Memory B cell (primary cell): Measurements from ENCODE around the gene PDCD11.
"Not testable (repeated sequence)": the region's sequence is repeated elsewhere in the genome, so short reads cannot be mapped to it uniquely, and the experiment has no call there.

Source experiments
- ATAC-seq: fragments of 150-1000 bp; cut with Tn5 transposase; 2 replicates; pipeline ENCODE4 v1.10.0; 2021; ENCODE audit warnings: low read depth, mild to moderate bottlenecking, moderate library complexity
- DNase-seq, 2 donors: peaks; one replicate each; pipeline ENCODE4 v3.0.0; 2022; ENCODE audit warnings: low spot score in 2 of 2
- H3K27ac Mint-ChIP-seq: one replicate; pipeline ENCODE4 v1.8.0; 2022; ENCODE audit warnings: mild to moderate bottlenecking, moderate library complexity, mixed read lengths
- H3K27me3 Mint-ChIP-seq: one replicate; pipeline ENCODE4 v1.8.0; 2022; ENCODE audit warnings: mixed read lengths
- H3K36me3 Mint-ChIP-seq: one replicate; pipeline ENCODE4 v1.8.0; 2022; ENCODE audit warnings: mild to moderate bottlenecking, mixed read lengths
- H3K4me1 Mint-ChIP-seq: one replicate; pipeline ENCODE4 v1.8.0; 2022; ENCODE audit warnings: mixed read lengths
- H3K4me3 Mint-ChIP-seq: one replicate; pipeline ENCODE4 v1.8.0; 2022; ENCODE audit warnings: mild to moderate bottlenecking, moderate library complexity, mixed read lengths
- H3K9me3 Mint-ChIP-seq: one replicate; pipeline ENCODE4 v1.8.0; 2022; ENCODE audit warnings: mixed read lengths

Gene PDCD11

DNA sequence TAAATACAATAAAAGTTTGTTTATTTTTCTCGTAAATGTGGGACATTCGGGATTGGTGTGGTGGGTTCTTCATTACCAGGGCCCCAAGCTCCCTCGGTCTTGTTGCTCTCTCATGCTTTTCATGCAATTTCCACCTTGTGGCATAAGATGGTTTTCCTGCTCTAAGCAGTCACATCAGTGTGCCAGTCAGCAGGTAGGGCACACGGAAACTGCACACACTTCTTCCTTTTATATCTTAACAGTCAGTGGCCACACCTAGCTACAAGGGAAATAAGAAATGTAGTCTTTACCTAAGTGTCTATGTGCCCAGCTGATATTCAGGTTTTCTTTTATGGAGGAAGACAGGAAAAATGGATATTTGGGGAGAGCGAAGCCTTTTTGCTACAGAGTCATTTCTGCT is 22.2 kb upstream of the PDCD11 start:
- Mint-ChIP-seq H3K36me3 (peaks cover 22% of the 10 kb centered on the region), H3K27me3 (no peaks in the 10 kb centered on the region), H3K9me3 (no peaks in the 10 kb centered on the region), H3K4me1 (peaks cover 5% of the 10 kb centered on the region), H3K4me3 (no peak overlapping the region), H3K27ac (no peak overlapping the region)
- DNase-seq (no peak), ATAC-seq (no peak)

DNA sequence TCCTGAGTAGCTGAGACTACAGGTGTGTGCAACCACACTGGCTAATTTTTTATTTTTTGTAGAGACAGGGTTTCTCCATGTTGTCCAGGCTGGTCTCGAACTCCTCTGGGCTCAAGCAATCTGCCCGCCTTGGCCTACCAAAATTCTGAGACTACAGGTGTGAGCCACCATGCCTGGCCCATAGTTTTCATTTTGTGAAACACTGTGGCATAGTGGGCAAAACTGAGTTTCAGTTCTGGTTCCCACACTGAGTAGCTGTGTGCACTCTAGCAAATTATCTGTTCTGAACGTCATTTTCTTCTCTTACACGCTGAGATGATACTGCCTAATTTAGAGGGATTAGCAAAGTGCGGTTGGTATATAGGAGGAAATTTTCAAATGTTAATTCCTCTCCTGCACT is 13.7 kb upstream of the PDCD11 start:
- no peak overlapping the region for H3K4me3 Mint-ChIP-seq
- DNase-seq (no peak), ATAC-seq (peak; percentile 72)

DNA sequence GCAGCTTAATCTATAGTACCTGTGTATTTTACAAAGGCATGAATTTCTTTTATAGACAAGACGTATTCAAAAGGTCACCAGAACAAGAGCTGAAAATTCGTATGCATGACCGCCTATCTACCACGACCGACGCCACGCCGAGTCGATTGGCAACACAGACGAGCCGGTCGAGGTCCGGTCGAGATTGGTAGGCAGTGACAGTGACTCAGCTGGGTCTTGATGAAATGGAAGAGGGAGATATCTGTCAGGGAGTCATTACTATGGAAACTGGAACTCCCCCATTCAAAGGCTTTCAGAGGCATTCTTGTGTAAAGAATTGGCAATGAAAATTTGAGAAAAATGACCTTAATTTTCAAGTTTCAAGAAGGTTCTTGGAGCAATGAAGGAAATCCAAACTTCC is 2.2 kb upstream of the PDCD11 start:
- Mint-ChIP-seq H3K36me3 (peaks cover 4% of the 10 kb centered on the region), H3K9me3 (no peaks in the 10 kb centered on the region), H3K4me1 (peaks cover 22% of the 10 kb centered on the region), H3K27ac (peak overlapping the region; percentile 39), H3K4me3 (peak overlapping the region; percentile 32), H3K27me3 (no peaks in the 10 kb centered on the region)
- no peak for ATAC-seq
- DNase-seq = no peak

More for the DNA sequence above, 13.7 kb upstream of the PDCD11 start:
- no peaks in the 10 kb centered on the region for H3K9me3 Mint-ChIP-seq
- no peaks in the 10 kb centered on the region for H3K27me3 Mint-ChIP-seq
- H3K27ac Mint-ChIP-seq = no peak overlapping the region
- peaks cover 2% of the 10 kb centered on the region for H3K4me1 Mint-ChIP-seq
- H3K36me3 Mint-ChIP-seq = peaks cover 16% of the 10 kb centered on the region

- H3K27ac Mint-ChIP-seq = peak overlapping the region; percentile 91
- H3K4me1 Mint-ChIP-seq = peaks cover 22% of the 10 kb centered on the region
- peaks cover 5% of the 10 kb centered on the region for H3K36me3 Mint-ChIP-seq
- no peak for DNase-seq
- ATAC-seq = no peak
- no peaks in the 10 kb centered on the region for H3K27me3 Mint-ChIP-seq
- H3K4me3 Mint-ChIP-seq = peak overlapping the region; percentile 95
- no peaks in the 10 kb centered on the region for H3K9me3 Mint-ChIP-seq
These were observed 716 bp upstream of the PDCD11 start for GRCh38 chr10:103395754-103396066.

- Mint-ChIP-seq H3K9me3 (no peaks in the 10 kb centered on the region), H3K27ac (peak overlapping the region; percentile 91), H3K4me1 (peaks cover 22% of the 10 kb centered on the region), H3K27me3 (no peaks in the 10 kb centered on the region), H3K36me3 (peaks cover 7% of the 10 kb centered on the region), H3K4me3 (peak overlapping the region; percentile 95)
- ATAC-seq (no peak), DNase-seq (no peak)
These were observed 312 bp downstream of the PDCD11 start for GRCh38 chr10:103396789-103397087.

DNA sequence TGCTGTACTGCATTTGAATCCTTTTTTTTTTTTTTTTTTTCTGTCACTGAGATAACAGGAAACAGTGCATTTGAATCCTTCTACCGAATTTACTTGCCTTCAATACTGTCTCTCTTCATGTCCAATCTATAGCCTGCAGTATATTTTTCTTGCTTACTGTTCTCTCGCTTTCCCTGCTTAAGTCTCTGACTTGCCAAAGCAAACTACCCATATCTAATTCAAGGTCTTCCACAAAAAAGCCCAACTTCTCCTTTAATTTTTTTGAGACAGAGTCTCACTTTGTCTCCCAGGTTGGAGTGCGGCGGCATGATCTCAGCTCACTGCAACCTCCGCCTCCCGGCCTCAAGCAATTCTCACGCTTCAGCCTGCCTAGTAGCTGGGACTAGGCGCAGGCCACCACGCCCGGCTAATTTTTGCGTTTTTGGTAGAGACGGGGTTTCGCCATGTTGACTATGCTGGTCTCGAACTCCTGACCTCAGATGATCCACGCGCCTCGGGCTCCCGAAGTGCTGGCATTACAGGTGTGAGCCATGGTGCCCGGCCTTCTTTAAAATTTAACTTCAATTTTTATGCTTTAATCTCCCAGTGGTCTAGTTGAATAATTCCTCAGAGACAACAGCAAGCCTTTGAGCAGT is 882 bp downstream of the PDCD11 start:
- Mint-ChIP-seq H3K4me3 (peak overlapping the region; percentile 95), H3K9me3 (no peaks in the 10 kb centered on the region), H3K36me3 (peaks cover 7% of the 10 kb centered on the region), H3K27me3 (no peaks in the 10 kb centered on the region), H3K27ac (peak overlapping the region; percentile 91), H3K4me1 (peaks cover 22% of the 10 kb centered on the region)
- no peak for DNase-seq
- ATAC-seq = no peak

- H3K27me3 Mint-ChIP-seq = no peaks in the 10 kb centered on the region
- no peak for DNase-seq
- no peak overlapping the region for H3K4me3 Mint-ChIP-seq
- peaks cover 49% of the 10 kb centered on the region for H3K36me3 Mint-ChIP-seq
- peaks cover 7% of the 10 kb centered on the region for H3K4me1 Mint-ChIP-seq
- ATAC-seq = no peak
- no peak overlapping the region for H3K27ac Mint-ChIP-seq
- H3K9me3 Mint-ChIP-seq = no peaks in the 10 kb centered on the region
These were observed 17.1 kb downstream of the PDCD11 start for GRCh38 chr10:103413564-103413963.

- peaks cover 40% of the 10 kb centered on the region for H3K36me3 Mint-ChIP-seq
- no peak overlapping the region for H3K27ac Mint-ChIP-seq
- H3K9me3 Mint-ChIP-seq = no peaks in the 10 kb centered on the region
- peaks cover 7% of the 10 kb centered on the region for H3K4me1 Mint-ChIP-seq
- H3K4me3 Mint-ChIP-seq = no peak overlapping the region
- no peak for ATAC-seq
- no peaks in the 10 kb centered on the region for H3K27me3 Mint-ChIP-seq
- DNase-seq = no peak
These were observed 19.2 kb downstream of the PDCD11 start for GRCh38 chr10:103415581-103415980.

GRCh38 chr10:103416436-103417147 is 20.2 kb downstream of the PDCD11 start:
- DNase-seq (peak; percentile 60 to 61), ATAC-seq (peak; percentile 58)

GRCh38 chr10:103417148-103417469 is 20.7 kb downstream of the PDCD11 start:
- not testable (repeated sequence) for H3K4me1 Mint-ChIP-seq, H3K27ac Mint-ChIP-seq, DNase-seq, H3K9me3 Mint-ChIP-seq, ATAC-seq, H3K4me3 Mint-ChIP-seq, H3K27me3 Mint-ChIP-seq
- peaks cover 43% of the 10 kb centered on the region for H3K36me3 Mint-ChIP-seq

More at GRCh38 chr10:103416436-103417147, 20.2 kb downstream of the PDCD11 start:
- H3K4me3 Mint-ChIP-seq = no peak overlapping the region
- no peaks in the 10 kb centered on the region for H3K9me3 Mint-ChIP-seq
- peaks cover 43% of the 10 kb centered on the region for H3K36me3 Mint-ChIP-seq
- no peaks in the 10 kb centered on the region for H3K27me3 Mint-ChIP-seq
- peaks cover 7% of the 10 kb centered on the region for H3K4me1 Mint-ChIP-seq
- no peak overlapping the region for H3K27ac Mint-ChIP-seq

DNA sequence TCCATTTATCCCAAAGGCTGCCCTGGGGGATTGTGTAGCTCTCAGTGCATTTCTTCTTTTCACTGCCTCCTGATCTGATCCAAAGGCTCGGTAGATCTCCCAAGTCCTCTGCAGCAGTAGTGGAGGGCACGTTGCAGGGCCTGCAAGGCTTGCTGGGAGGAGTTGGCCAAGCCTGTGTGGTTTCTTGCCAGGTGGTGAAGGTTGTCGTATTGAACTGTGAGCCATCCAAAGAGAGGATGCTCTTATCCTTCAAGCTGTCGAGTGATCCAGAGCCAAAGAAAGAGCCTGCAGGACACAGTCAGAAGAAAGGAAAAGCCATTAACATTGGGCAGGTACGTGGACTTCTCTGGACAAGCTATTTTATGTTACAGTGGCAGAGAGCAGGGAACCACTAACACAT is 21.2 kb downstream of the PDCD11 start:
- no peaks in the 10 kb centered on the region for H3K27me3 Mint-ChIP-seq
- no peaks in the 10 kb centered on the region for H3K9me3 Mint-ChIP-seq
- ATAC-seq = no peak
- no peak for DNase-seq
- H3K36me3 Mint-ChIP-seq = peaks cover 47% of the 10 kb centered on the region
- no peak overlapping the region for H3K4me3 Mint-ChIP-seq
- no peak overlapping the region for H3K27ac Mint-ChIP-seq
- peaks cover 7% of the 10 kb centered on the region for H3K4me1 Mint-ChIP-seq

DNA sequence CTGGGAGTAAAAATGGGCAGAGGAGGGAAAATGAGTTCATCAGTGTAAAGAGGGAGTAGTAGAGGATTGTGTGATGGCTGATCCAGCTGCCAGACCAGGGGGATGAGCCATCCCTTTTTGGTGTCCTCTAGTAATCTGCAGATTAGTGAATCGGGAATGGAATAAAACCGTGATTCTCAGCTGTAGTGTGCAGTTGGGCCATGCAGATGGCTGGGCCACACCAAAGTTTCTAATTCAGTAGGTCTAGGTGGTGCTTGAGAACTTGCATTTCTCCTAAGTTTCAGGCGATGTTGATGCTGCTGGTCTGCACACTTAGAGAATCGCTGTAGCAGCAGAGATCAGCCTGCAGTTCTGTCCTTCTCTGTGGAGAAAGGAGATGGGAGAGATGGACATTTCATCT is 22.7 kb downstream of the PDCD11 start:
- Mint-ChIP-seq H3K27ac (no peak overlapping the region), H3K4me1 (peaks cover 7% of the 10 kb centered on the region), H3K36me3 (peaks cover 46% of the 10 kb centered on the region), H3K27me3 (no peaks in the 10 kb centered on the region), H3K9me3 (no peaks in the 10 kb centered on the region), H3K4me3 (no peak overlapping the region)
- ATAC-seq (no peak), DNase-seq (no peak)

- Mint-ChIP-seq H3K4me1 (no peaks in the 10 kb centered on the region), H3K36me3 (peaks cover 29% of the 10 kb centered on the region), H3K4me3 (no peak overlapping the region), H3K27me3 (no peaks in the 10 kb centered on the region), H3K27ac (peak overlapping the region; percentile 21), H3K9me3 (no peaks in the 10 kb centered on the region)
- no peak for DNase-seq
- no peak for ATAC-seq
These were observed 27.3 kb downstream of the PDCD11 start for GRCh38 chr10:103423748-103424147.

DNA sequence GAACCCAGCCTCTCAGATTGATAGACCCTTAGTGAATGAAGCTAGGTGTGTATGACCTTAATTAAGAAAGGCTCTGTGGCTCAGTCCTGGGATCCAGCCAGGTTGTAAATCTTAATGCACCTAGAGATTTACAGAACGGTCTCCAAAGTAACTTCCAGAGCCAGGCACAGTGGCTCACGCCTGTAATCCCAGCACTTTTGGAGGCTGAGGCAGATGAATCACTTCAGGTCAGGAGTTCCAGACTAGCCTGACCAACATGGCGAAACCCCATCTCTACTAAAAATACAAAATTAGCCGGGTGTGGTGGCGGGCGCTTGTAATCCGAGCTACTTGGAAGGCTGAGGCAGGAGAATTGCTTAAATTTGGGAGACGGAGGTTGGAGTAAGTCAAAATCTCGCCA is 31.4 kb downstream of the PDCD11 start:
- Mint-ChIP-seq H3K4me3 (no peak overlapping the region), H3K4me1 (peaks cover 3% of the 10 kb centered on the region), H3K27me3 (no peaks in the 10 kb centered on the region), H3K9me3 (no peaks in the 10 kb centered on the region), H3K27ac (no peak overlapping the region), H3K36me3 (peaks cover 32% of the 10 kb centered on the region)
- DNase-seq (no peak), ATAC-seq (no peak)

- Mint-ChIP-seq H3K9me3 (no peaks in the 10 kb centered on the region), H3K27me3 (no peaks in the 10 kb centered on the region), H3K36me3 (peaks cover 31% of the 10 kb centered on the region), H3K4me3 (no peak overlapping the region), H3K27ac (peak overlapping the region; percentile 14), H3K4me1 (peaks cover 3% of the 10 kb centered on the region)
- ATAC-seq = no peak
- no peak for DNase-seq
These were observed 32.7 kb downstream of the PDCD11 start for GRCh38 chr10:103428989-103429643.
